HEK293 (cell line): ENCODE data around the gene DGKD.

Experiments
- CTCF ChIA-PET: fragments of 350-600 bp; formaldehyde crosslinking; extraction: SDS; loops from one replicate; lab custom pipeline; 2021; ENCODE audit warnings: antibody characterized with exemption; lab: Yijun Ruan, JAX
- POLR2A ChIA-PET: fragments of 300-600 bp; formaldehyde crosslinking; extraction: SDS; loops from one replicate; lab custom pipeline; 2020; ENCODE audit warnings: antibody characterized with exemption, inconsistent platforms; lab: Yijun Ruan, JAX
- H3K27ac ChIP-seq: fragments of 200-500 bp; sonication (Bioruptor generic); 2 replicates; pipeline ENCODE4 v1.5.1; 2014; ENCODE audit warnings: low read depth, low read length, control low read depth, inconsistent platforms; ENCODE audit errors: extremely low read depth
- H3K36me3 ChIP-seq, 2 experiments: fragments of 200-500 bp in 1 of 2; sonication (Bioruptor generic) in 1 of 2; 1 replicate in 1 of 2; 2 replicates in 1 of 2; pipeline ENCODE4 v1.5.1; 2014 to 2017; ENCODE audit warnings: inconsistent platforms in 2 of 2, low read length in 2 of 2; ENCODE audit not compliant: control insufficient read depth in 2 of 2, insufficient read depth in 1 of 2
- H3K4me1 ChIP-seq: fragments of 200-500 bp; sonication (Bioruptor generic); 2 replicates; pipeline ENCODE4 v1.5.1; 2014; ENCODE audit warnings: mild to moderate bottlenecking, low read length, inconsistent platforms; ENCODE audit not compliant: control insufficient read depth, insufficient read depth
- H3K4me3 ChIP-seq: 2 replicates; pipeline ENCODE4 v1.5.1; 2011; ENCODE audit warnings: low read depth, mild to moderate bottlenecking, control low read depth, low read length, moderate library complexity
- H3K9me3 ChIP-seq: fragments of 200-500 bp; sonication (Bioruptor generic); 2 replicates; pipeline ENCODE4 v1.5.1; 2014; ENCODE audit warnings: low read depth, low read length, inconsistent platforms; ENCODE audit not compliant: control insufficient read depth, insufficient read depth
- HOXD13 ChIP-seq: sonication (generic); formaldehyde crosslinking; IDR thresholded peaks from 2 replicates; pipeline ENCODE4 v1.8.0; 2022; ENCODE audit warnings: missing genetic modification reagents, borderline replicate concordance
- TRIM28 ChIP-seq: IDR thresholded peaks from 2 replicates; pipeline ENCODE4 v1.6.1; 2011; ENCODE audit warnings: low read length, control low read depth, borderline replicate concordance
- ZBTB11 ChIP-seq: fragments of 450-650 bp; formaldehyde crosslinking; conservative IDR thresholded peaks from 2 replicates; pipeline ENCODE4 v1.5.1; 2016; ENCODE audit warnings: low read depth, missing biosample characterization, missing genetic modification characterization
- ZNF174 ChIP-seq: fragments of 450-650 bp; formaldehyde crosslinking; IDR thresholded peaks from 2 replicates; pipeline ENCODE4 v1.5.0; 2017; ENCODE audit warnings: missing biosample characterization, mild to moderate bottlenecking, missing genetic modification characterization
- ZNF292 ChIP-seq: fragments of 450-650 bp; formaldehyde crosslinking; IDR thresholded peaks from 2 replicates; pipeline ENCODE4 v1.5.1; 2016; ENCODE audit warnings: low read depth, missing biosample characterization, missing genetic modification characterization, borderline replicate concordance
- ZNF350 ChIP-seq: fragments of 450-650 bp; formaldehyde crosslinking; IDR thresholded peaks from 2 replicates; pipeline ENCODE4 v1.5.0; 2017; ENCODE audit warnings: missing biosample characterization, mild to moderate bottlenecking, missing genetic modification characterization
- ZNF433 ChIP-seq: fragments of 450-650 bp; formaldehyde crosslinking; IDR thresholded peaks from 2 replicates; pipeline ENCODE4 v1.5.1; 2016; ENCODE audit warnings: missing biosample characterization, missing genetic modification characterization, low read depth
- ZNF580 ChIP-seq: fragments of 450-650 bp; formaldehyde crosslinking; IDR thresholded peaks from 2 replicates; pipeline ENCODE4 v1.5.1; 2016; ENCODE audit warnings: missing biosample characterization, missing genetic modification characterization
- ZNF654 ChIP-seq: fragments of 450-650 bp; formaldehyde crosslinking; IDR thresholded peaks from 2 replicates; pipeline ENCODE4 v1.5.1; 2016; ENCODE audit warnings: low read depth, missing biosample characterization, missing genetic modification characterization
- ZNF664 ChIP-seq: fragments of 450-650 bp; formaldehyde crosslinking; IDR thresholded peaks from 2 replicates; pipeline ENCODE4 v1.5.1; 2016; ENCODE audit warnings: missing biosample characterization, missing genetic modification characterization
- ZNF776 ChIP-seq: fragments of 450-650 bp; formaldehyde crosslinking; IDR thresholded peaks from 2 replicates; pipeline ENCODE4 v1.5.0; 2017; ENCODE audit warnings: missing biosample characterization, missing genetic modification characterization, borderline replicate concordance
- ZNF837 ChIP-seq: fragments of 450-650 bp; formaldehyde crosslinking; IDR thresholded peaks from 2 replicates; pipeline ENCODE4 v1.5.1; 2016; ENCODE audit warnings: missing biosample characterization, missing genetic modification characterization
- ZSCAN16 ChIP-seq: fragments of 450-650 bp; formaldehyde crosslinking; IDR thresholded peaks from 2 replicates; pipeline ENCODE4 v1.5.1; 2016; ENCODE audit warnings: missing biosample characterization, missing genetic modification characterization
- ZSCAN23 ChIP-seq: fragments of 450-650 bp; formaldehyde crosslinking; IDR thresholded peaks from 2 replicates; pipeline ENCODE4 v1.5.1; 2016; ENCODE audit warnings: missing biosample characterization, missing genetic modification characterization
- TF ChIP-seq, protein P1 (sequence below): fragments of 450-650 bp; formaldehyde crosslinking; IDR thresholded peaks from 2 replicates; pipeline ENCODE4 v1.5.1; 2017; ENCODE audit warnings: missing biosample characterization, mild to moderate bottlenecking, missing genetic modification characterization, moderate library complexity
- TF ChIP-seq, protein P2 (sequence below): fragments of 450-650 bp; formaldehyde crosslinking; IDR thresholded peaks from 2 replicates; pipeline ENCODE4 v1.5.1; 2016; ENCODE audit warnings: missing biosample characterization, missing genetic modification characterization
- TF ChIP-seq, protein P3 (sequence below): fragments of 450-650 bp; formaldehyde crosslinking; IDR thresholded peaks from 2 replicates; pipeline ENCODE4 v1.5.1; 2017; ENCODE audit warnings: missing biosample characterization, missing genetic modification characterization

DGKD gene

DNA sequence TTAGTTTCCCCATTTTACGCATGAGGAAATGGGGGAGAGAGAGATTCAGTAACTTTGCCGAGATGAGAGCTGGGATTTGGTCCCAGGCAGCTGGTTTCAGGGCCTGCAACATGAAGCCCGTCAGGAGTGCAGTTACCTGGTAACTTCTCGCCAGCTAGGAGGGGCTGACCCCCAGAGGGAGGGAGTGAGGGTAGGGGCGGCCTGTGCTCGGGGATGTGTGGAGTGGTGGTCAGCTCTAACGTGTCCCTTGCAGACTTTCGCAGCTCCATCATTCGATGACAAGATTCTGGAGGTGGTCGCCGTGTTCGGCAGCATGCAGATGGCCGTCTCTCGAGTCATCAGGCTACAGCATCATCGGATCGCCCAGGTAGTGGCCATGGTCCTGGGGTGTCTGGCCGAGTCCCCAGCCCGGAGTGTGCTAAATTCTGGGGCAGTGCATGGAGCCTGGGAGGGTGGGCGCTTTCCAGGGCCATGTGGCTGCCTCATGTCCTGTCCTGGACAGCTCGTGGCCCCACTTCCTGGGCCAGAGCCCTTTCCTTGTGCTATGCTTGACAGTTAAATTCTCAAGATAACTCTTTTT, 103.8 kb downstream of the DGKD start:
- Histone ChIP-seq H3K27ac (no peak overlapping the region), H3K4me1 (no peaks in the 10 kb centered on the region), H3K9me3 (no peaks in the 10 kb centered on the region), H3K36me3 (peaks cover 0 to 90% of the 10 kb centered on the region in 2 experiments; a peak in 2 of 3 replicates), H3K4me3 (no peak overlapping the region)
- CTCF ChIA-PET, result interaction anchor here (1.2 kb wide), 1 partner anchor 9 kb away, joined by 4 read pairs; no protein-coding TSS in a partner anchor
- TF ChIP-seq TRIM28 (no peak), ZNF837 (tag by site-specific recombination) (no peak), ZNF292 (tag by site-specific recombination) (no peak), ZNF174 (tag by site-specific recombination) (no peak), HOXD13 (CRISPR knock-in tag) (no peak), ZNF433 (tag by site-specific recombination) (no peak), ZNF350 (tag by site-specific recombination) (no peak), ZNF580 (tag by site-specific recombination) (no peak), ZSCAN16 (tag by site-specific recombination) (no peak), ZNF664 (tag by site-specific recombination) (no peak), ZNF654 (tag by site-specific recombination) (no peak), ZBTB11 (tag by site-specific recombination) (no peak), ZSCAN23 (tag by site-specific recombination) (no peak), ZNF776 (tag by site-specific recombination) (no peak)
- TF ChIP-seq, protein P1, sequence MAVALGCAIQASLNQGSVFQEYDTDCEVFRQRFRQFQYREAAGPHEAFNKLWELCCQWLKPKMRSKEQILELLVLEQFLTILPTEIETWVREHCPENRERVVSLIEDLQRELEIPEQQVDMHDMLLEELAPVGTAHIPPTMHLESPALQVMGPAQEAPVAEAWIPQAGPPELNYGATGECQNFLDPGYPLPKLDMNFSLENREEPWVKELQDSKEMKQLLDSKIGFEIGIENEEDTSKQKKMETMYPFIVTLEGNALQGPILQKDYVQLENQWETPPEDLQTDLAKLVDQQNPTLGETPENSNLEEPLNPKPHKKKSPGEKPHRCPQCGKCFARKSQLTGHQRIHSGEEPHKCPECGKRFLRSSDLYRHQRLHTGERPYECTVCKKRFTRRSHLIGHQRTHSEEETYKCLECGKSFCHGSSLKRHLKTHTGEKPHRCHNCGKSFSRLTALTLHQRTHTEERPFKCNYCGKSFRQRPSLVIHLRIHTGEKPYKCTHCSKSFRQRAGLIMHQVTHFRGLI (tag by site-specific recombination), result no peak
- TF ChIP-seq, protein P2, sequence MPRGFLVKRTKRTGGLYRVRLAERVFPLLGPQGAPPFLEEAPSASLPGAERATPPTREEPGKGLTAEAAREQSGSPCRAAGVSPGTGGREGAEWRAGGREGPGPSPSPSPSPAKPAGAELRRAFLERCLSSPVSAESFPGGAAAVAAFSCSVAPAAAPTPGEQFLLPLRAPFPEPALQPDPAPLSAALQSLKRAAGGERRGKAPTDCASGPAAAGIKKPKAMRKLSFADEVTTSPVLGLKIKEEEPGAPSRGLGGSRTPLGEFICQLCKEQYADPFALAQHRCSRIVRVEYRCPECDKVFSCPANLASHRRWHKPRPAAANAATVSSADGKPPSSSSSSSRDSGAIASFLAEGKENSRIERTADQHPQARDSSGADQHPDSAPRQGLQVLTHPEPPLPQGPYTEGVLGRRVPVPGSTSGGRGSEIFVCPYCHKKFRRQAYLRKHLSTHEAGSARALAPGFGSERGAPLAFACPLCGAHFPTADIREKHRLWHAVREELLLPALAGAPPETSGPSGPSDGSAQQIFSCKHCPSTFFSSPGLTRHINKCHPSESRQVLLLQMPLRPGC (tag by site-specific recombination), result no peak
- TF ChIP-seq, protein P3, sequence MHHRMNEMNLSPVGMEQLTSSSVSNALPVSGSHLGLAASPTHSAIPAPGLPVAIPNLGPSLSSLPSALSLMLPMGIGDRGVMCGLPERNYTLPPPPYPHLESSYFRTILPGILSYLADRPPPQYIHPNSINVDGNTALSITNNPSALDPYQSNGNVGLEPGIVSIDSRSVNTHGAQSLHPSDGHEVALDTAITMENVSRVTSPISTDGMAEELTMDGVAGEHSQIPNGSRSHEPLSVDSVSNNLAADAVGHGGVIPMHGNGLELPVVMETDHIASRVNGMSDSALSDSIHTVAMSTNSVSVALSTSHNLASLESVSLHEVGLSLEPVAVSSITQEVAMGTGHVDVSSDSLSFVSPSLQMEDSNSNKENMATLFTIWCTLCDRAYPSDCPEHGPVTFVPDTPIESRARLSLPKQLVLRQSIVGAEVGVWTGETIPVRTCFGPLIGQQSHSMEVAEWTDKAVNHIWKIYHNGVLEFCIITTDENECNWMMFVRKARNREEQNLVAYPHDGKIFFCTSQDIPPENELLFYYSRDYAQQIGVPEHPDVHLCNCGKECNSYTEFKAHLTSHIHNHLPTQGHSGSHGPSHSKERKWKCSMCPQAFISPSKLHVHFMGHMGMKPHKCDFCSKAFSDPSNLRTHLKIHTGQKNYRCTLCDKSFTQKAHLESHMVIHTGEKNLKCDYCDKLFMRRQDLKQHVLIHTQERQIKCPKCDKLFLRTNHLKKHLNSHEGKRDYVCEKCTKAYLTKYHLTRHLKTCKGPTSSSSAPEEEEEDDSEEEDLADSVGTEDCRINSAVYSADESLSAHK (tag by site-specific recombination), result no peak
- POLR2A ChIA-PET, result interaction anchor here (0.7 kb wide), 1 partner anchor 1750 kb away, joined by 3 read pairs; the partner anchor contains the start of gene PTMA
